Measurements from ENCODE around the gene AARS1.
A peak's percentile ranks its signal among the peaks of the same experiment; 100 is the strongest.

GRCh38 chr16:70269471-70269870 is 19.8 kb downstream of the AARS1 start:
- TF ChIP-seq JUNB (IDR thresholded peaks at IDR 0.05; ENCODE audit: unreplicated experiment) (no peak), EZH2 (IDR thresholded peaks at IDR 0.05; ENCODE audit: low read depth, unreplicated experiment) (no peak), POLR2AphosphoS5 (IDR thresholded peaks at IDR 0.05; ENCODE audit: low read depth) (peak; percentile 28; the same call in 1 of the 2 replicates), STAT1 (IDR thresholded peaks at IDR 0.05; ENCODE audit: unreplicated experiment) (no peak), REST (IDR thresholded peaks at IDR 0.05; ENCODE audit: unreplicated experiment) (no peak), NANOG (IDR thresholded peaks at IDR 0.05; ENCODE audit: borderline replicate concordance) (no peak), EZH2phosphoT487 (IDR thresholded peaks at IDR 0.05; ENCODE audit: unreplicated experiment) (no peak), CREB1 (CRISPR knock-in tag; IDR thresholded peaks at IDR 0.05; ENCODE audit: low read depth) (no peak), ZNF331 (CRISPR knock-in tag; IDR thresholded peaks at IDR 0.05; ENCODE audit: low read depth) (no peak), ETS1 (IDR thresholded peaks at IDR 0.05) (no peak)
- TF ChIP-seq, protein P1, sequence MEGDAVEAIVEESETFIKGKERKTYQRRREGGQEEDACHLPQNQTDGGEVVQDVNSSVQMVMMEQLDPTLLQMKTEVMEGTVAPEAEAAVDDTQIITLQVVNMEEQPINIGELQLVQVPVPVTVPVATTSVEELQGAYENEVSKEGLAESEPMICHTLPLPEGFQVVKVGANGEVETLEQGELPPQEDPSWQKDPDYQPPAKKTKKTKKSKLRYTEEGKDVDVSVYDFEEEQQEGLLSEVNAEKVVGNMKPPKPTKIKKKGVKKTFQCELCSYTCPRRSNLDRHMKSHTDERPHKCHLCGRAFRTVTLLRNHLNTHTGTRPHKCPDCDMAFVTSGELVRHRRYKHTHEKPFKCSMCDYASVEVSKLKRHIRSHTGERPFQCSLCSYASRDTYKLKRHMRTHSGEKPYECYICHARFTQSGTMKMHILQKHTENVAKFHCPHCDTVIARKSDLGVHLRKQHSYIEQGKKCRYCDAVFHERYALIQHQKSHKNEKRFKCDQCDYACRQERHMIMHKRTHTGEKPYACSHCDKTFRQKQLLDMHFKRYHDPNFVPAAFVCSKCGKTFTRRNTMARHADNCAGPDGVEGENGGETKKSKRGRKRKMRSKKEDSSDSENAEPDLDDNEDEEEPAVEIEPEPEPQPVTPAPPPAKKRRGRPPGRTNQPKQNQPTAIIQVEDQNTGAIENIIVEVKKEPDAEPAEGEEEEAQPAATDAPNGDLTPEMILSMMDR (conservative IDR thresholded peaks at IDR 0.05; ENCODE audit: low read depth in 2 of 2) = no peak

Data from GM23338 (cell line).